ENCODE measurements around the gene COP1.
A peak's percentile ranks its signal among the peaks of the same experiment; 100 is the strongest.

COP1 gene

GRCh38 chr1:176159993-176160392 lies 47.1 kb downstream of the COP1 start:
- peaks cover 0 to 7% of the 10 kb centered on the region in 2 experiments for H3K36me3 ChIP-seq (ENCODE audit: control insufficient read depth in 1 of 2, insufficient read depth in 2 of 2, low read length in 2 of 2)
- no peak overlapping the region for H3K23ac ChIP-seq (ENCODE audit: low read length)
- no CpG with 5 or more reads among the region's 2 CpGs for WGBS (ENCODE audit: extremely low coverage, insufficient coverage, insufficient read length)

GRCh38 chr1:176157995-176158394 lies 49.1 kb downstream of the COP1 start:
- no peak overlapping the region for H3K27ac ChIP-seq (ENCODE audit: low read depth, low read length)
- no peak overlapping the region for H2AFZ ChIP-seq (ENCODE audit: insufficient read depth, low read length, poor library complexity)
- no CpG with 5 or more reads among the region's 3 CpGs for WGBS (ENCODE audit: extremely low coverage, insufficient coverage, insufficient read length)
- no peak for DNase-seq
- H2BK120ac ChIP-seq (ENCODE audit: insufficient read depth, low read length, poor library complexity), result no peak overlapping the region
- H3K36me3 ChIP-seq (ENCODE audit: control insufficient read depth in 1 of 2, insufficient read depth in 2 of 2, low read length in 2 of 2), result peaks cover 0 to 7% of the 10 kb centered on the region in 2 experiments
- no peaks in the 10 kb centered on the region for H3K27me3 ChIP-seq (ENCODE audit: insufficient read depth, low read length)
- no peak overlapping the region for H3K4me3 ChIP-seq (ENCODE audit: low read depth, low read length)
- no peaks in the 10 kb centered on the region for H3K79me1 ChIP-seq (ENCODE audit: low read length)
- no peak overlapping the region for H4K91ac ChIP-seq (ENCODE audit: low read depth, low read length)
- no peak overlapping the region for H2BK12ac ChIP-seq (ENCODE audit: low read length)
- H3K9ac ChIP-seq (ENCODE audit: low read length), result no peak overlapping the region
- H3K14ac ChIP-seq (ENCODE audit: low read length), result no peak overlapping the region
- no peak overlapping the region for H2AK5ac ChIP-seq (ENCODE audit: low read length)
- no peak overlapping the region for H2BK5ac ChIP-seq (ENCODE audit: low read depth, low read length, poor library complexity)
- no peak overlapping the region for H3K4ac ChIP-seq (ENCODE audit: low read depth, low read length)
- no peak overlapping the region for H3K18ac ChIP-seq (ENCODE audit: low read length)
- no peaks in the 10 kb centered on the region for H3K79me2 ChIP-seq (ENCODE audit: control insufficient read depth, insufficient read depth, low read length, poor library complexity)
- H3K4me1 ChIP-seq (ENCODE audit: control insufficient read depth in 1 of 2, insufficient read depth in 2 of 2, low read length in 2 of 2), result no peaks in the 10 kb centered on the region
- H4K12ac ChIP-seq (ENCODE audit: low read depth, low read length), result no peak overlapping the region
- no peak overlapping the region for H4K8ac ChIP-seq (ENCODE audit: low read depth, low read length)
- no peak overlapping the region for H3K4me2 ChIP-seq (ENCODE audit: low read length)
- H3K23ac ChIP-seq (ENCODE audit: low read length), result no peak overlapping the region
- H3K9me3 ChIP-seq (ENCODE audit: insufficient read depth, low read depth, low read length), result no peaks in the 10 kb centered on the region

More at GRCh38 chr1:176159993-176160392, 47.1 kb downstream of the COP1 start:
- H3K4me1 ChIP-seq (ENCODE audit: control insufficient read depth in 1 of 2, insufficient read depth in 2 of 2, low read length in 2 of 2), result no peaks in the 10 kb centered on the region
- no peak overlapping the region for H3K14ac ChIP-seq (ENCODE audit: low read length)
- no peaks in the 10 kb centered on the region for H3K79me1 ChIP-seq (ENCODE audit: low read length)
- no peak overlapping the region for H3K4ac ChIP-seq (ENCODE audit: low read depth, low read length)
- no peak overlapping the region for H2AK5ac ChIP-seq (ENCODE audit: low read length)
- H3K9me3 ChIP-seq (ENCODE audit: insufficient read depth, low read depth, low read length), result no peaks in the 10 kb centered on the region
- H4K8ac ChIP-seq (ENCODE audit: low read depth, low read length), result no peak overlapping the region
- no peaks in the 10 kb centered on the region for H3K27me3 ChIP-seq (ENCODE audit: insufficient read depth, low read length)
- no peak overlapping the region for H2AFZ ChIP-seq (ENCODE audit: insufficient read depth, low read length, poor library complexity)
- DNase-seq, result no peak
- H3K18ac ChIP-seq (ENCODE audit: low read length), result no peak overlapping the region
- no peak overlapping the region for H2BK5ac ChIP-seq (ENCODE audit: low read depth, low read length, poor library complexity)
- H4K91ac ChIP-seq (ENCODE audit: low read depth, low read length), result no peak overlapping the region
- H2BK12ac ChIP-seq (ENCODE audit: low read length), result no peak overlapping the region
- no peak overlapping the region for H3K4me2 ChIP-seq (ENCODE audit: low read length)
- H3K4me3 ChIP-seq (ENCODE audit: low read depth, low read length), result no peak overlapping the region
- no peak overlapping the region for H3K27ac ChIP-seq (ENCODE audit: low read depth, low read length)
- no peak overlapping the region for H3K9ac ChIP-seq (ENCODE audit: low read length)
- no peak overlapping the region for H4K12ac ChIP-seq (ENCODE audit: low read depth, low read length)
- no peaks in the 10 kb centered on the region for H3K79me2 ChIP-seq (ENCODE audit: control insufficient read depth, insufficient read depth, low read length, poor library complexity)
- no peak overlapping the region for H2BK120ac ChIP-seq (ENCODE audit: insufficient read depth, low read length, poor library complexity)

GRCh38 chr1:176149939-176150807 lies 56.9 kb downstream of the COP1 start:
- Histone ChIP-seq H3K23ac (ENCODE audit: low read length) (no peak overlapping the region), H4K91ac (ENCODE audit: low read depth, low read length) (no peak overlapping the region), H2AK5ac (ENCODE audit: low read length) (no peak overlapping the region), H3K36me3 (ENCODE audit: control insufficient read depth in 1 of 2, insufficient read depth in 2 of 2, low read length in 2 of 2) (peaks cover 0 to 4% of the 10 kb centered on the region in 2 experiments), H3K4me3 (ENCODE audit: low read depth, low read length) (no peak overlapping the region), H3K4ac (ENCODE audit: low read depth, low read length) (no peak overlapping the region), H2BK120ac (ENCODE audit: insufficient read depth, low read length, poor library complexity) (no peak overlapping the region), H2BK12ac (ENCODE audit: low read length) (no peak overlapping the region), H3K4me1 (ENCODE audit: control insufficient read depth in 1 of 2, insufficient read depth in 2 of 2, low read length in 2 of 2) (no peaks in the 10 kb centered on the region), H4K8ac (ENCODE audit: low read depth, low read length) (no peak overlapping the region), H3K4me2 (ENCODE audit: low read length) (no peak overlapping the region), H2AFZ (ENCODE audit: insufficient read depth, low read length, poor library complexity) (no peak overlapping the region), H3K79me2 (ENCODE audit: control insufficient read depth, insufficient read depth, low read length, poor library complexity) (no peaks in the 10 kb centered on the region), H3K9ac (ENCODE audit: low read length) (no peak overlapping the region), H3K27me3 (ENCODE audit: insufficient read depth, low read length) (no peaks in the 10 kb centered on the region), H4K12ac (ENCODE audit: low read depth, low read length) (no peak overlapping the region), H3K9me3 (ENCODE audit: insufficient read depth, low read depth, low read length) (no peaks in the 10 kb centered on the region), H3K27ac (ENCODE audit: low read depth, low read length) (no peak overlapping the region), H3K79me1 (ENCODE audit: low read length) (no peaks in the 10 kb centered on the region), H3K18ac (ENCODE audit: low read length) (no peak overlapping the region), H2BK5ac (ENCODE audit: low read depth, low read length, poor library complexity) (no peak overlapping the region), H3K14ac (ENCODE audit: low read length) (no peak overlapping the region)
- peak; percentile 4 to 53 for DNase-seq
- WGBS (ENCODE audit: extremely low coverage, insufficient coverage, insufficient read length), result no CpG with 5 or more reads among the region's 4 CpGs

DNA sequence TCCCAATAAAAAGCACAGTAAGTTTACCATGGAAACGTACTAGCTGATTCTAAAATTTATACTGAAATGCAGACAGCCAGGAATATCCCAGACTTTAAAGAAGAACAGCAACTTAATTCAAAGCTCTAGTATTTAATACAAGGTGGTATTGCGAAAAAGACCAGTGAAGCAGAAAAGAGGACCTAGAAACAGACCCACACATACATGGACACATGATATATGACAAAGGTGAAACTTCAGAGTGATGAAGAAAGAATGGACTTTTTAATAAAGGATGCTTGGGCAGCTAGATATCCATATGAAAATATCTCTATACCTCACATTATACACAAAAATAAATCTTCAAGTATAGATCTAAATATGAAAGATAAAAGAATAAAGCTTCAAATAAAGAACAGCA lies 62.6 kb downstream of the COP1 start:
- no peak for DNase-seq
- Histone ChIP-seq H3K9me3 (ENCODE audit: insufficient read depth, low read depth, low read length) (no peaks in the 10 kb centered on the region), H4K91ac (ENCODE audit: low read depth, low read length) (no peak overlapping the region), H3K27me3 (ENCODE audit: insufficient read depth, low read length) (no peaks in the 10 kb centered on the region), H2BK12ac (ENCODE audit: low read length) (no peak overlapping the region), H3K4me1 (ENCODE audit: control insufficient read depth in 1 of 2, insufficient read depth in 2 of 2, low read length in 2 of 2) (no peaks in the 10 kb centered on the region), H3K23ac (ENCODE audit: low read length) (no peak overlapping the region), H3K18ac (ENCODE audit: low read length) (no peak overlapping the region), H3K4me3 (ENCODE audit: low read depth, low read length) (no peak overlapping the region), H3K79me1 (ENCODE audit: low read length) (no peaks in the 10 kb centered on the region), H2AFZ (ENCODE audit: insufficient read depth, low read length, poor library complexity) (no peak overlapping the region), H3K4me2 (ENCODE audit: low read length) (no peak overlapping the region), H3K36me3 (ENCODE audit: control insufficient read depth in 1 of 2, insufficient read depth in 2 of 2, low read length in 2 of 2) (no peaks in the 10 kb centered on the region), H3K79me2 (ENCODE audit: control insufficient read depth, insufficient read depth, low read length, poor library complexity) (no peaks in the 10 kb centered on the region), H3K4ac (ENCODE audit: low read depth, low read length) (no peak overlapping the region), H4K12ac (ENCODE audit: low read depth, low read length) (no peak overlapping the region), H2BK120ac (ENCODE audit: insufficient read depth, low read length, poor library complexity) (no peak overlapping the region), H3K27ac (ENCODE audit: low read depth, low read length) (no peak overlapping the region), H2AK5ac (ENCODE audit: low read length) (no peak overlapping the region), H3K9ac (ENCODE audit: low read length) (no peak overlapping the region), H2BK5ac (ENCODE audit: low read depth, low read length, poor library complexity) (no peak overlapping the region), H3K14ac (ENCODE audit: low read length) (no peak overlapping the region), H4K8ac (ENCODE audit: low read depth, low read length) (no peak overlapping the region)
- whole genome bisulfite sequencing (ENCODE audit: extremely low coverage, insufficient coverage, insufficient read length), result no CpG with 5 or more reads among the region's 2 CpGs

All from trophoblast cell (in vitro differentiated cells and primary cell).